Adrenal gland (tissue), 5 donors: ENCODE measurements around the gene TTC4.

ENCODE experiments used
- CTCF ChIP-seq, 6 experiments: fragments of 450-650 bp in 4 of 6; fragments of 200-600 bp in 2 of 6; sonication (generic) in 1 of 6; IDR thresholded peaks; 1 replicate in 5 of 6; 2 replicates in 1 of 6; pipeline versions ENCODE4 v1.5.1 to v1.8.0; 2016 to 2021; ENCODE audit warnings: antibody characterized with exemption in 6 of 6, mild to moderate bottlenecking in 2 of 6, moderate library complexity in 1 of 6
- POLR2A ChIP-seq, 2 donors: fragments of 450-650 bp; IDR thresholded peaks; one replicate each; pipeline ENCODE4 v1.6.1; 2017; ENCODE audit warnings: antibody characterized with exemption in 2 of 2, mild to moderate bottlenecking in 2 of 2, moderate library complexity in 1 of 2
- donor health status: DM: no; HTN: no; CAD: no.

GRCh38 chr1:54750596-54750995 lies 34.9 kb downstream of the TTC4 start:
- TF ChIP-seq POLR2A (IDR thresholded peaks at IDR 0.05), result no peak
- no peak for TF ChIP-seq CTCF (IDR thresholded peaks at IDR 0.05)
